Hematopoietic multipotent progenitor cell treated with erythropoietin and hydrocortisone succinate and interleukin-3 and kit ligand, for 15 days (in vitro differentiated cells): Measurements from ENCODE around the gene SEPTIN10.

Experiments used
- DNase-seq: peaks from one replicate; pipeline ENCODE4 v3.0.0-alpha.2; 2015; ENCODE audit warnings: low spot score

SEPTIN10 gene

DNA sequence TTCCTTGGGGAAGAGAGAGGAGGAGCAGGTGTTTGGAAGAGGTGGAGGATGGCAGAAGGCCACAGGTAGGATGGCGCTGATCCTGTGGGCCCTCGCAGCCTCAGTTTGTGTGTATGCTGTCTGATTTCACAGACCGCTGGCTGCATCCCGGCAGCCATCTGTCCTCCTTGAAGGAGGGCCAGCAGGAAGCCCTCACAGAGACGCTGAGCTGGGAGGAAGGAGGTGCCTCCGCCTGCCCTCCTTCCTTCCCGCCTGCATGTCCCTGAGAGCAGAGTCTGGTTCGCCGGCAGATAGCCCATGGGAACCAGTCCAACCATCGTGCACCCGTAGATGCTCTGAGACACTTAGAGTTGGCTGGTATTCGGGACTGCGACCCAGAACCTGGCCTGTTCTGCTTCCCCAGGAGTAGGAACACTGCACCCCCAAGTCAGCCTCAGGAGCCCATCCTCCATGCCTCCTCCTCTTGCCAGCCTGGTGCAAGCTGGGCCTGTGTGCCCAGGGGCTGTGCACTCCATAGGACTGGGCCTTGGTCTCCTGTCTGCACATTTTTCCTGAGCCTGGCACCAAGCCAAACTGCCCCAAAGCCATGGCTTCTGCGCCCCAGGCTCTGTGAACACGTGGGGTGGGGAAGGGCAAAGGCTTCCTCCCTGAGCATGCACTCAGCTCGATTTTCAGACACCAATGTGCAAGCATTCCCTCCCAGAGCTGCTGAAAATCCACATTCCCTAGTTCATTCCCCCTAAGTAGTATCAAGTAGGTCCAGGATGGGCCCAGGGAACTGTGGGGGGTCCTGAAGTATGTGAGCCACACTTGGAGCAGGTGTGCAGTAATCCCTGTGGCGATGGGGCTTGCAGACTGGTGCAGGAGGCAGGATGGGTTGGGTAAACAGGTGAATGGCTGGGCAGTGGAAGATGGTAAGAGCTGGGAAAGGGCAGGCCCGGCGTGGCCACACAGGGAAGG lies 115.6 kb downstream of the SEPTIN10 start:
- no peak for DNase-seq

DNA sequence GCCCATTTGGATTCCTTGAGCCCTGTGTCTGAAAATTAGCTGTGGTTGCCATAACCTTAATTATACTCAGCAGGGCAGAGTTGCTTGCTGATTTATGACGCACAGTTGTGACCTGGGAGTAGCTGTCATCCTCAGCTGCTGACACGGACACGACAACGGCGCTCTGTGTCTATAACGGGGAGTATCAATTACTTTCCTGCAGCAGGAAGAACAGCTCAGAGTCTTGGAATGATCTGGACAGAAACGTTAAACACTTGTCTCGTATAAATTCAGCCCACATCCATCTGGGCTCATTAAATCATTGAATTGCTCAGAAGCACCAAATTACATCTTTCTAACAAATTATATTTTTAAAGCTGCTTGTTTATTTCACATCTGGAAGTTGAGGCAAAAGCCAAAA lies 116.3 kb downstream of the SEPTIN10 start:
- DNase-seq = no peak

DNA sequence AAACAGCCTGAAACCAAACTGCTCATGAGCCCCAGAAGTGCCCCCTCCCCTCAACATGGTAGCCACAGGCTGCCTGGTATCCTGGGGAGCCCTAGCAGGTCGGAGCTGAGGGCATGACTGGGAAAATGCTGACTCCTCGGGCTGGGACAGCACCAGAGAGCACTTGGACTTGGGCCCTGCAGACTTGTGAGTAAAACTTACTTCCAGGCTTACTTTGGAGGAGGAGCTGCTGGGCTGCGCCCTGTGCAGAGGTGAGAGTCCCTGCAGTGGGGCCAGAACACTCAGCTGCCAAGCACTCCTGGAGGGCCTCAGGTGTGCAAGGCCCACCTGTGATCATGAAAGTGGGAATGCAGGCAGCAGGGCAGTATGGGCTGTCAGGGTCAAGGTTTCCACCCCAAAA lies 119.4 kb downstream of the SEPTIN10 start:
- DNase-seq = no peak

DNA sequence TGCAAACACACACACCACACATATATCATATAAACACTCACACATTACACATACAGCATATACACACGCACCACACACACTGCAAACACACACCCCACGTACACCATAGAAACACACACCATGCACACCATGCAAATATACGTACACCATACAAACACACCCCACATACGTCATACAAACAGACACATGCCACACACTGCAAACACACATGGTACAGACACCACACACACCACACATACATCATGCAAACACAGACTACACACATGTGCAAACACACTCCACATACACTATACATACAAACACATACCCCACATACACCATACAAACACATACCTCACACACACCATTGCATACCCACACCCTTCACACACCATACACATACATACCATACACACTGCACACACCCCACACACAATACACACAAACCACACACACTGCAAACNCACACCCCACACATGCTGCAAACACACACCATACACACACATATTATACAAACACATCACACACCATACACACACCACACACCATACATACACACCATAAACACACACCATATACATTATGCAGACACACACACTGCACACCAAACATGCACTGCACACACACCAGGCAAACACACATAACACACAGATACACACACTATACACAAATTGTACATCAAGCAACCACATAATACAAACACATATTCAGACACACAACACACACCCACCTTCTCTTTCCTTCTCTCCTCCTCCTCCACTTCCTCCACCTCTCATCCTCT lies 120.4 kb downstream of the SEPTIN10 start:
- DNase-seq = no peak
